ENCODE measurements around the gene TMBIM6.

The TMBIM6 gene

DNA sequence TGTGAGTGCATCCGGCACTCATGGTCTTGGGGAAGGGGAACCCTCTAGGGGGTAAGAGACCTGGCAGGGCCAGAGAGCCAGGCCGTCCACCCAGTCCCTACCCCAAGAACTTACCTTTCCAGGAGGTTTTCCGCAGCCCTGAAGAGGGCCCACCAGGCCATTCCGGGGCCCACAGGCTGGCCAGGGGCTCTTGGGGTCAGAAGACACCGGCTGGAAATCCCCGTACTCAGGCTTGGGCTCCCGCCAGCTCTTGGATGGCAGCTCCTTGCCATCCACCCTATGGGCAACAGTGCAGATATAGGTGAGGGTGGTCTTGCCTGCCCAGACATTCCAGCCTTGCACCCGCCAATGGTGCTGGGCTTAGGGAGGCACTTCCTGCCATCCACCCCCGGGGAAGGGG lies 52.3 kb downstream of the TMBIM6 start:
- DNase-seq (ENCODE audit: low read depth) = no peak
- H3K4me3 ChIP-seq (ENCODE audit: low read depth, low read length) = no peak overlapping the region

- DNase-seq (ENCODE audit: low read depth) = no peak
- no peak overlapping the region for H3K4me3 ChIP-seq (ENCODE audit: low read depth, low read length)
These were observed 52.7 kb downstream of the TMBIM6 start for GRCh38 chr12:49794021-49794420.

- no peak for DNase-seq (ENCODE audit: low read depth)
- H3K4me3 ChIP-seq (ENCODE audit: low read depth, low read length) = no peak overlapping the region
These were observed 53.7 kb downstream of the TMBIM6 start for GRCh38 chr12:49794811-49795653.

DNA sequence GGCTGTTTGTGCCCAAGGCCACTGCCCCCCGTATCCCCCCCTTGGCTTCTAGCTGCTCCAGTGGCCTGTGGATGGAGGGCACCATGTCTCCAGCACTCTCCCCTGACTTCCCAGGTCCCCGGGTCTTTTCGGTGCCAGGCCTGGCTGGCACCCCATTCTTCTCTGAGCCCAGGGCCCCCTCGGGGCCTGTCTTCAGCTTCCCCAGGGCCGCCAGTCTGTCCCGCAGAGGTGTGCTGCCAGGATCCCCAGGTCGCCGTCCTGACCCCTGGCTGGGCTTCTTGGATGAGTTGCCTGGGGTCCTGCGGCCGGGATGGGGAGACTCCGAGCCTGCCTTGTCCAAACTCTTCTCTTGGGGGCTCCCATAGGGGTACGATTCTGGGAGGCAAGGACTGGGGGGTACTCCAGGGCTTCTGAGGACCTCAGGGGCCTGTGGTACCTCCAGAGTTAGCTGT lies 54.3 kb downstream of the TMBIM6 start:
- H3K4me3 ChIP-seq (ENCODE audit: low read depth, low read length) = no peak overlapping the region
- DNase-seq (ENCODE audit: low read depth) = no peak

DNA sequence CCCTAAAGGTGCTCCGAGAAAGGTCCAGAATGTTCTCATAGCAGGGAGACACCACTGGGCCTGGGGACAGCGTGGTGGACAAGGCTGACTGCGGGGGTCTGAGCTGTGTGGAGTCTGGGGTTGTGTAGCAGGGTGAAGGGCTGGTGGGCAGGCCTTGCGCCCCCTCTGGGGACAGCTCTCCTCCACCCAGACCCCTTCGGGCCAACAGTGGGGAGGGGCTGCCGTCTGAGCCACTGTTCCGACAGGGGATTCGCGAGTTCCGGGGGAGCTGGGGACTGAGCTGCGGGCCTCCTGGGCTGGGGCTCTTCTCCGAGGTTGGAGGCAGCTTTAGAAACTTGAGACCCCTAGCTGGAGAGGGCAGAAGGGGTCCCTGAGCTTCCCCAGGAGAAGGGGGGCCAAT lies 54.8 kb downstream of the TMBIM6 start:
- no peak for DNase-seq (ENCODE audit: low read depth)
- H3K4me3 ChIP-seq (ENCODE audit: low read depth, low read length) = no peak overlapping the region

DNA sequence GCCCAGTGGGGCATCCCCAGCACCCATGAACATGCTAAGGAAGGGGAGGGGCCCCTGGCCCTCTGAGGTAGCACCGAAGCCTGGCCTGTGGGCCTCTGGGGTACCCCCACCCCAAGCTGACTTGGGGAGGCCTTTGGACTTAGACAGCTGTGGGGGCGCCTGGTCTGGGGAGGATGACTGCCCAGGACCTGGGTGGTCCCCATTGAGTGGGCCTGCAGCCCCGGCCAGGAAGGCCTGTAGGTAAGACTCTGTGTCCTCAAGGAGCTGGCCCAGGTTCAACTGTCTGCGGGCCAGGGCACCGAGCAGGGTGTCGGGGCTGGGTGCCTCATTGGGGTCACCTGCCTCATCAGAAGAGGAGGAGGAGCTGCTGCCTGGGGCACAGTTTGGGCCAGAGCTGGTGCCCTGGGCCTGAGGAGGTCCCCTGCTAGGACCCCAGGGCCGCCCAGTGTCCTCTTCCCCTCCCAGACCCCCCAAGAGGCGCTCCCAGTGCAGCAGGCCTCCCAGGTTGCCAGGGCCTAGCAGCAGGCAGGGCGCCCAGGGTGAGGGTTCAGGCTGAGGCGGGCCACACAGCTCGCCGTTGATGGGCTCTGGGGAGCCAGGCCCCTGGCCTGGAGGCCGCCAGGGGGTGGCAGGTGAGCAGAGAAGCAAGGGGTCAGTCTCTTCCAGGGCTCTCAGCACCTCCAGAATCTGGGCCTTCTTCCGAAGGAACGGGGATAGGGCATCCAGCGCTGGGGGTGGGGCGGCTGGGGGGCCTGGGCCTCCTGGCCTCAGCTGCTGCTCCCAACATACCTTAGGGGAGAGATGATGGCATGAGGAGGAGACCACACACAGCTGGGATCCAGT lies 55.5 kb downstream of the TMBIM6 start:
- H3K4me3 ChIP-seq (ENCODE audit: low read depth, low read length) = no peak overlapping the region
- DNase-seq (ENCODE audit: low read depth) = no peak

DNA sequence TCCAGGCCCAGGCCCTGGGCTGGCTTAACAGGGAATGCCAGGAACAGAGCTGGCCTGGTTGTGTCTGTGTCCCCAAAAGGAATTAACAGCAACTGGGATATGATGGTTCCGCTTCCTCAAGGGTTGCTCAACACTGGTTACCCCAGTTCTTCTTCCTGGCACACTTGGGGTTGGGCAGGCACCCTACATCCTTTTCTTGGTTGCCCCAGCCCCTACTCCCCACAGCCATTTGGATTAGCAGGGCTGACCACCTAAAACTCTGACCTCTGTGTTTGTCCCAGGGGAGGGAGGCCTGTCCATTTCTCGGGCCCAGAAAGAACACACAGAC lies 56.1 kb downstream of the TMBIM6 start:
- H3K4me3 ChIP-seq (ENCODE audit: low read depth, low read length) = no peak overlapping the region
- no peak for DNase-seq (ENCODE audit: low read depth)

GRCh38 chr12:49798248-49798647 lies 56.9 kb downstream of the TMBIM6 start:
- H3K4me3 ChIP-seq (ENCODE audit: low read depth, low read length) = no peak overlapping the region
- no peak for DNase-seq (ENCODE audit: low read depth)

- no peak overlapping the region for H3K4me3 ChIP-seq (ENCODE audit: low read depth, low read length)
- DNase-seq (ENCODE audit: low read depth) = no peak
These were observed 57.6 kb downstream of the TMBIM6 start for GRCh38 chr12:49798934-49799333.

DNA sequence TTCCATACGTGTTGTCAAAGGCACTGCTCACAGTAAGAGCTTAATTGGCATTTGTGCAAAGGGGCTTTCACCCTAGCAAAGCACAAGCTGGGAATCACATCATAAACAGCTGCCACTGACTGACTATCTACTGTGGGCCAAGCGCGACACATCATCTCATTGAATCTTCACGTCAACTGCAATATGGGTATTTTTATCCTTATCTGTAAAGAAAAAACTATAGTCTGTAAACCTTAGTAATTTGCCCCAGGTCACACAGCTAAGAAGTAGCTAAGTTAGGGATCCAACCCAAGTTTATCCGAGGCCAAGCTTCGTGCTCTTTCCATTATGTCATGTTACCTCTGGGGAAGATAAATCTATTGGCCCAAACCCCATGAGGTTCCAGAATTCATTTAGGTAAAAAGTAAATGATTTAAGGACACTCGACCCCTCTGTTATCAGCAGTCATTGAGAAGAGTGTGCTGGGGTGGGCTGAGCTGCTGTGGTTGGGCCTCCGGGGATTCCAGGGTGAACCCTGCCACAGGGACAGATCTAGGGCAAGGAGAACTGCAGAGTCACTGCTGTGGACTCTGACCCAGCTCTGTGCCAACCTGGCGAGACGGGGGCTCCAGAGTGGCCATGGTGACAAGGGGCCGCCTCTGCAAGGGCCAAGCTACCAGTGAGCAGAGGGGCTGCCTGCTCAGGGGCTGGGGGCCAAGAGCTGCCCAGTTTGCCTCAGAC lies 59.2 kb downstream of the TMBIM6 start:
- DNase-seq (ENCODE audit: low read depth) = no peak
- H3K4me3 ChIP-seq (ENCODE audit: low read depth, low read length) = no peak overlapping the region

DNA sequence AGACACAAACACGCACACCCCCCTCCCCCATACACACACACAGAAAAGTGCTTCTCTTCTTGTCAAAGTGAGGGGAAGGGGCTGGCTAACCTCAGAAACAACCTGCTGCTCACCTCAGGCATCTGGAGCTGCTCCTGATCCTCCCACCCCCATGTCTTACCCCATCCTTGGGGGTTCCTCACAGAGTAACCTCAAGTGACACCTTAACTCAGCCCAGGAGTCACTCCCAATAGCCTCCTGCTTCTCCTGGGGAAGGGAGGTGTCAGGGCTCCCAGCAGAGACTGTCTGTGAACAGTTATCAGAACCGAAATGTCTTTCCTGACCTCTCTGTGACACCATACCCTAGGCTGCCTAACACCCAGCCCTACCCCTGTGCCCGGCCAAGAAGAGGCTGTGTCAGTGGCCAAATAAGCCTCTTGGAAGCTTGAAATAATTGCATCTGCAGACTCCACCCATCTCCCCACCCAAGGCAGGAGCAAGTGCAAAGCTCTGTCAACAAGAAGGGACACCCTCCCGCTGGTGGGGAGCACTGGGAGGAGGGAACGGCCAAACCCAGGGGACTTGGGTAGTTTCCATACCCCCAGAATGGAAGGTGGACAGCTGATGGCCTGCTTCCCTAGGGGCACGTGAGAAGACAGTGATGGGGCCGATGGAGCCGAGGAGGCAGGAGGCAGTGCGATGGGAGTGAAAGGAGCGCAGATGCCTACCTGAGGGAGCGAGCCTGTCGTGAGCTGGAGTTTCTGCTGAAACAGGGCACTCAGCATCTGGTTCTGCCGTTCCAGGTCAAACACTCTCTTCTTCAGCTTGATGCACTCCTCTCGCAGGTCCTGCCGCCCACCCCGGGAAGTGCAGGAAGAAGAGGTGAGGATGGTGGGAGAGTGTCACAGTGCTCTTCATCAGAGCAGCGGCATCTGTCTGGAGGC lies 60.0 kb downstream of the TMBIM6 start:
- DNase-seq (ENCODE audit: low read depth) = no peak
- no peak overlapping the region for H3K4me3 ChIP-seq (ENCODE audit: low read depth, low read length)

DNA sequence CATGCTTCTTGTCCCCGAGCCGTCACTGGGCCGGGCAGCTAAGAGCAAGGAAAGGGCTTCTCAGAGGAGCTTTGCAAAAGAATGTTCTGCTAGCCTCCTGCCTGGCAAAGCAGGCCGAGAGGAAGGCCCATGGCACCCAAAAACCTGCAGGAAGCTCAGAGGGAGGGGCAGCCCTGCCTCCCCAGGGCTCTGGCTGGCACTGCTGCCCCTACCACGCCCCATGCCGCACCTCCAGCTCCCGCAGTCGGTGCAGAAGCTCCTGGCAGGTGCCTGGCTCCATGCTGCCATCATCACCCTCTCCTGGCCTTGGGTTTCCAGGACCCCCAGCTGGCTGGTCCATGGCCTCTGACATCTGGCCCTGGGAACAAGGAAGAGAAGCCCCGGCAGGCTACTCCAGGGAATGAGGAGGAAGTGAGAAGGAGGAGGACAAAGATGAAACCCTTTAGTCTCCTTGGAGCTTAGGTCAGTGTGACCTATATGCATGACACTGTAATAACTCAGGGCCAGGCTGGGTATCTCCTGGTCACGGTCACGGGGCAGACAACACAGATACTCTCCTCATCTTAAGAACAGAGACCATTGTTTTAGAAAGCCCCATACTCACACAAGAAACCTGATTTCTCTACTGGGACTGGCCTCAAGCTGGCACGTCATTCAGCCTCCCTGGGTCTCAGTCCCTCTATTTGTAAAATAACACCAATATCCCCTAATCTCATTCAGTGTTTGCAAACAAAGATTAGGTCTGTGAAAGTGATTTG lies 62.5 kb downstream of the TMBIM6 start:
- no peak for DNase-seq (ENCODE audit: low read depth)

GRCh38 chr12:49804821-49805220 lies 63.5 kb downstream of the TMBIM6 start:
- DNase-seq (ENCODE audit: low read depth) = no peak
- no peak overlapping the region for H3K4me3 ChIP-seq (ENCODE audit: low read depth, low read length)

More for the DNA sequence above, 62.5 kb downstream of the TMBIM6 start:
- no peak overlapping the region for H3K4me3 ChIP-seq (ENCODE audit: low read depth, low read length)

- no peak for DNase-seq (ENCODE audit: low read depth)
- H3K4me3 ChIP-seq (ENCODE audit: low read depth, low read length) = no peak overlapping the region
These were observed 64.1 kb downstream of the TMBIM6 start for GRCh38 chr12:49805409-49805808.

DNA sequence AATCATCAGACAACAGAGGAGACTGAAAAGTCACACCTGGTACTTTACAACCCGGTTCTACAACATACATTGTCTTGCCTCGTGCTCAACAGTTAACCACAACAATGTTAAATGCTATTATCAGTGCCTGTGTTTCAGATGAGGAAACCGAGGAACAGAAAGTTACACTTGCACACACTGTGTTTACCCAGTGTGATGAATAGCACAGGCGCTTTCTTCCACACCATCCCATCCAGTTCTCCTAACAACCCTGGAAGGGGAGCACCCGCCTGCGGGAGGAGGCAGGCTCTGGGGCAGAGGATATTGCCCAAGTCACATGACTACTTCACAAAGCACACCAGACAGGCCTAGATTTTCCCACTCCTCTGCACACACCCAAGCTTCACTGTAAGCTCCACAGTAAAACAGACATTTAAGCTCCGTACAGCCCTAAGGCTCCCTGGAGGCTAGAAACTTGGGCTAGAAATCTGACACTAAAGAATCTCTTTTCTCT lies 65.0 kb downstream of the TMBIM6 start:
- no peak overlapping the region for H3K4me3 ChIP-seq (ENCODE audit: low read depth, low read length)
- no peak for DNase-seq (ENCODE audit: low read depth)

GRCh38 chr12:49806877-49807276 lies 65.5 kb downstream of the TMBIM6 start:
- no peak for DNase-seq (ENCODE audit: low read depth)
- no peak overlapping the region for H3K4me3 ChIP-seq (ENCODE audit: low read depth, low read length)

GRCh38 chr12:49807991-49808580 lies 66.7 kb downstream of the TMBIM6 start:
- DNase-seq (ENCODE audit: low read depth) = no peak
- no peak overlapping the region for H3K4me3 ChIP-seq (ENCODE audit: low read depth, low read length)

All from skeletal muscle cell (primary cell).